HepG2 (cell line): ENCODE measurements around the gene TNP2. TPM values are rescaled to one million over a fixed set of nuclear protein-coding genes. Genes with fewer than 3 reads are reported as not detected.

Source experiments
- BCL6 ChIP-seq: IDR thresholded peaks from 2 replicates; pipeline ENCODE4 v1.6.1; 2016; ENCODE audit warnings: missing genetic modification reagents, missing compliant biosample characterization
- CTCF ChIP-seq: sonication (generic); formaldehyde crosslinking; IDR thresholded peaks from 2 replicates; pipeline ENCODE4 v1.5.0; 2020; ENCODE audit warnings: mild to moderate bottlenecking, missing genetic modification reagents, moderate library complexity
- DPF2 ChIP-seq: sonication (generic); formaldehyde crosslinking; IDR thresholded peaks from 2 replicates; pipeline ENCODE4 v1.4.0; 2020; ENCODE audit warnings: mild to moderate bottlenecking, low read depth, missing genetic modification reagents, borderline replicate concordance
- GATAD1 ChIP-seq: IDR thresholded peaks from 2 replicates; pipeline ENCODE4 v1.6.1; 2016; ENCODE audit warnings: missing genetic modification reagents, missing compliant biosample characterization
- MEIS1 ChIP-seq: sonication (generic); formaldehyde crosslinking; IDR thresholded peaks from 2 replicates; pipeline ENCODE4 v1.9.0; 2021; ENCODE audit warnings: mild to moderate bottlenecking, missing genetic modification reagents, moderate library complexity, borderline replicate concordance
- RARG ChIP-seq: sonication (generic); formaldehyde crosslinking; IDR thresholded peaks from 2 replicates; pipeline ENCODE4 v1.4.0; 2020; ENCODE audit warnings: low read depth, mild to moderate bottlenecking, missing genetic modification reagents
- RORA ChIP-seq: sonication (generic); formaldehyde crosslinking; IDR thresholded peaks from 2 replicates; pipeline ENCODE4 v1.5.0; 2020; ENCODE audit warnings: mild to moderate bottlenecking, missing genetic modification reagents, moderate library complexity
- THAP9 ChIP-seq: sonication (generic); formaldehyde crosslinking; IDR thresholded peaks from 2 replicates; pipeline ENCODE4; 2020; ENCODE audit warnings: missing genetic modification reagents, mild to moderate bottlenecking, borderline replicate concordance
- ZFYVE20 ChIP-seq: sonication (generic); formaldehyde crosslinking; IDR thresholded peaks from 2 replicates; pipeline ENCODE4 v1.8.0; 2023; ENCODE audit warnings: low read depth, mild to moderate bottlenecking, moderate library complexity, missing genetic modification reagents, borderline replicate concordance
- ZNF782 ChIP-seq: sonication (generic); formaldehyde crosslinking; IDR thresholded peaks from 2 replicates; pipeline ENCODE4 v1.4.0; 2020; ENCODE audit warnings: missing genetic modification reagents, mild to moderate bottlenecking, borderline replicate concordance
- ZZZ3 ChIP-seq: sonication (generic); formaldehyde crosslinking; IDR thresholded peaks from 2 replicates; pipeline ENCODE4 v1.4.0; 2020; ENCODE audit warnings: missing genetic modification reagents, mild to moderate bottlenecking, borderline replicate concordance
- polyA plus RNA-seq, 8 experiments: library from polyadenylated mRNA; depleted of rRNA in 3 of 8; stranded (reverse) in 7 of 8; unstranded in 1 of 8; fragments of >200 nt; fragmentation: Illumina TruSeq in 4 of 8; extraction: Trizol in 4 of 8; gene quantifications; 2 replicates each; pipeline versions ENCODE4 v1.2.1 to v1.2.3, GENCODE V29; 2011 to 2016; ENCODE audit warnings: low read depth in 4 of 8, missing spikeins in 1 of 8, mixed read lengths in 1 of 8; ENCODE audit not compliant: insufficient read depth in 1 of 8
- total RNA-seq, 5 experiments: library from RNA; depleted of rRNA; stranded (reverse); fragments of >200 nt; fragmentation: Illumina TruSeq; extraction: Trizol; gene quantifications; 2 replicates each; pipeline ENCODE4 v1.2.3, GENCODE V29; 2016; ENCODE audit warnings: low read depth in 1 of 5
- TF ChIP-seq, protein P1 (sequence below): sonication (generic); formaldehyde crosslinking; IDR thresholded peaks from 2 replicates; pipeline ENCODE4 v1.4.0; 2020; ENCODE audit warnings: low read depth, mild to moderate bottlenecking, missing genetic modification reagents
- TF ChIP-seq, protein P2 (sequence below): sonication (generic); formaldehyde crosslinking; IDR thresholded peaks from 2 replicates; pipeline ENCODE4 v1.4.0; 2020; ENCODE audit warnings: missing genetic modification reagents
- TF ChIP-seq, protein P3 (sequence below): sonication (generic); formaldehyde crosslinking; IDR thresholded peaks from 2 replicates; pipeline ENCODE4 v1.5.1; 2020; ENCODE audit warnings: mild to moderate bottlenecking, moderate library complexity, missing genetic modification reagents
- TF ChIP-seq, protein P4 (sequence below): sonication (generic); formaldehyde crosslinking; IDR thresholded peaks from 2 replicates; pipeline ENCODE4 v1.5.0; 2020; ENCODE audit warnings: mild to moderate bottlenecking, missing genetic modification reagents

TNP2 gene
- total and polyA plus RNA-seq, 2 of the 13 experiments (the other 11 are each of a cell fraction or from before 2014, with no cell fraction given), result not detected

DNA sequence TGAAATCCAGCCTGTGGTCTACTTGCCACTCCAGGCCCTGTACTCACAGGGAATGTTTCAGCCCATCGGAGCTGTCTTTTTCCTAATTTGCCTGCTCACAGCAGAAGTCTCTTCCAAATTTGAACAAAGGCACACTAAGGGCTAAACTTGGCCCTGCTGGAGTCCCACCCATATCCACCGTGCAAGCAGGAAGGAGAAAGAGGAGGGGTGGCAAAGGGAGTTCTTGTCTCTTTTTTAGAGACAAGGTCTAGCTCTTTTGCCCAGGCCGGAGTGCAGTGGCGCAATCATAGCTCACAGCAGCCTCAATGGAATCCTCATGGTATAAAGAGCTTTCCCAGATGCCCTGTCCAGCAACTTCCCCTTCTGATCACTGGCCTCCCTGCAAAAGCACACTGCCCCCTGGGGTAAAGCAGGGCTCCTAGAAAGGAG, 14.7 kb upstream of the TNP2 start (continued):
- TF ChIP-seq ZZZ3 (CRISPR knock-in tag) (no peak), RORA (CRISPR knock-in tag) (no peak), DPF2 (peak; percentile 45; the same call in 1 of the 2 replicates), RARG (CRISPR knock-in tag) (no peak), MEIS1 (CRISPR knock-in tag) (no peak), THAP9 (no peak), GATAD1 (CRISPR knock-in tag) (no peak; the same call in 1 of the 2 replicates), BCL6 (CRISPR knock-in tag) (peak; percentile 29), ZFYVE20 (CRISPR knock-in tag) (no peak), ZNF782 (CRISPR knock-in tag) (no peak; the same call in 1 of the 2 replicates), CTCF (peak; percentile 45)
- TF ChIP-seq, protein P1, sequence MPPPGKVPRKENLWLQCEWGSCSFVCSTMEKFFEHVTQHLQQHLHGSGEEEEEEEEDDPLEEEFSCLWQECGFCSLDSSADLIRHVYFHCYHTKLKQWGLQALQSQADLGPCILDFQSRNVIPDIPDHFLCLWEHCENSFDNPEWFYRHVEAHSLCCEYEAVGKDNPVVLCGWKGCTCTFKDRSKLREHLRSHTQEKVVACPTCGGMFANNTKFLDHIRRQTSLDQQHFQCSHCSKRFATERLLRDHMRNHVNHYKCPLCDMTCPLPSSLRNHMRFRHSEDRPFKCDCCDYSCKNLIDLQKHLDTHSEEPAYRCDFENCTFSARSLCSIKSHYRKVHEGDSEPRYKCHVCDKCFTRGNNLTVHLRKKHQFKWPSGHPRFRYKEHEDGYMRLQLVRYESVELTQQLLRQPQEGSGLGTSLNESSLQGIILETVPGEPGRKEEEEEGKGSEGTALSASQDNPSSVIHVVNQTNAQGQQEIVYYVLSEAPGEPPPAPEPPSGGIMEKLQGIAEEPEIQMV (CRISPR knock-in tag), result no peak
- TF ChIP-seq, protein P2, sequence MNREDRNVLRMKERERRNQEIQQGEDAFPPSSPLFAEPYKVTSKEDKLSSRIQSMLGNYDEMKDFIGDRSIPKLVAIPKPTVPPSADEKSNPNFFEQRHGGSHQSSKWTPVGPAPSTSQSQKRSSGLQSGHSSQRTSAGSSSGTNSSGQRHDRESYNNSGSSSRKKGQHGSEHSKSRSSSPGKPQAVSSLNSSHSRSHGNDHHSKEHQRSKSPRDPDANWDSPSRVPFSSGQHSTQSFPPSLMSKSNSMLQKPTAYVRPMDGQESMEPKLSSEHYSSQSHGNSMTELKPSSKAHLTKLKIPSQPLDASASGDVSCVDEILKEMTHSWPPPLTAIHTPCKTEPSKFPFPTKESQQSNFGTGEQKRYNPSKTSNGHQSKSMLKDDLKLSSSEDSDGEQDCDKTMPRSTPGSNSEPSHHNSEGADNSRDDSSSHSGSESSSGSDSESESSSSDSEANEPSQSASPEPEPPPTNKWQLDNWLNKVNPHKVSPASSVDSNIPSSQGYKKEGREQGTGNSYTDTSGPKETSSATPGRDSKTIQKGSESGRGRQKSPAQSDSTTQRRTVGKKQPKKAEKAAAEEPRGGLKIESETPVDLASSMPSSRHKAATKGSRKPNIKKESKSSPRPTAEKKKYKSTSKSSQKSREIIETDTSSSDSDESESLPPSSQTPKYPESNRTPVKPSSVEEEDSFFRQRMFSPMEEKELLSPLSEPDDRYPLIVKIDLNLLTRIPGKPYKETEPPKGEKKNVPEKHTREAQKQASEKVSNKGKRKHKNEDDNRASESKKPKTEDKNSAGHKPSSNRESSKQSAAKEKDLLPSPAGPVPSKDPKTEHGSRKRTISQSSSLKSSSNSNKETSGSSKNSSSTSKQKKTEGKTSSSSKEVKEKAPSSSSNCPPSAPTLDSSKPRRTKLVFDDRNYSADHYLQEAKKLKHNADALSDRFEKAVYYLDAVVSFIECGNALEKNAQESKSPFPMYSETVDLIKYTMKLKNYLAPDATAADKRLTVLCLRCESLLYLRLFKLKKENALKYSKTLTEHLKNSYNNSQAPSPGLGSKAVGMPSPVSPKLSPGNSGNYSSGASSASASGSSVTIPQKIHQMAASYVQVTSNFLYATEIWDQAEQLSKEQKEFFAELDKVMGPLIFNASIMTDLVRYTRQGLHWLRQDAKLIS (CRISPR knock-in tag), result peak; percentile 35; the same call in 1 of the 2 replicates
- TF ChIP-seq, protein P3, sequence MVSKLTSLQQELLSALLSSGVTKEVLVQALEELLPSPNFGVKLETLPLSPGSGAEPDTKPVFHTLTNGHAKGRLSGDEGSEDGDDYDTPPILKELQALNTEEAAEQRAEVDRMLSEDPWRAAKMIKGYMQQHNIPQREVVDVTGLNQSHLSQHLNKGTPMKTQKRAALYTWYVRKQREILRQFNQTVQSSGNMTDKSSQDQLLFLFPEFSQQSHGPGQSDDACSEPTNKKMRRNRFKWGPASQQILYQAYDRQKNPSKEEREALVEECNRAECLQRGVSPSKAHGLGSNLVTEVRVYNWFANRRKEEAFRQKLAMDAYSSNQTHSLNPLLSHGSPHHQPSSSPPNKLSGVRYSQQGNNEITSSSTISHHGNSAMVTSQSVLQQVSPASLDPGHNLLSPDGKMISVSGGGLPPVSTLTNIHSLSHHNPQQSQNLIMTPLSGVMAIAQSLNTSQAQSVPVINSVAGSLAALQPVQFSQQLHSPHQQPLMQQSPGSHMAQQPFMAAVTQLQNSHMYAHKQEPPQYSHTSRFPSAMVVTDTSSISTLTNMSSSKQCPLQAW, result peak; percentile 84; the same call in 1 of the 2 replicates
- TF ChIP-seq, protein P4, sequence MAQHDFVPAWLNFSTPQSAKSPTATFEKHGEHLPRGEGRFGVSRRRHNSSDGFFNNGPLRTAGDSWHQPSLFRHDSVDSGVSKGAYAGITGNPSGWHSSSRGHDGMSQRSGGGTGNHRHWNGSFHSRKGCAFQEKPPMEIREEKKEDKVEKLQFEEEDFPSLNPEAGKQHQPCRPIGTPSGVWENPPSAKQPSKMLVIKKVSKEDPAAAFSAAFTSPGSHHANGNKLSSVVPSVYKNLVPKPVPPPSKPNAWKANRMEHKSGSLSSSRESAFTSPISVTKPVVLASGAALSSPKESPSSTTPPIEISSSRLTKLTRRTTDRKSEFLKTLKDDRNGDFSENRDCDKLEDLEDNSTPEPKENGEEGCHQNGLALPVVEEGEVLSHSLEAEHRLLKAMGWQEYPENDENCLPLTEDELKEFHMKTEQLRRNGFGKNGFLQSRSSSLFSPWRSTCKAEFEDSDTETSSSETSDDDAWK (CRISPR knock-in tag), result no peak
